Testis (tissue), 3 donors: ENCODE measurements around the gene B3GAT1. TPM values are rescaled to one million over a fixed set of nuclear protein-coding genes. Genes with fewer than 3 reads are reported as not detected.
A peak's percentile ranks its signal among the peaks of the same experiment; 100 is the strongest.

Source experiments
- DNase-seq: peaks from one replicate; pipeline ENCODE4 v3.0.0-alpha.2; 2019
- H3K27ac ChIP-seq, 2 donors: fragments of 200-600 bp; sonication (generic); one replicate each; pipeline ENCODE4 v1.5.1; 2019
- H3K27me3 ChIP-seq: fragments of 200-600 bp; sonication (generic); one replicate; pipeline ENCODE4 v1.5.1; 2019
- H3K36me3 ChIP-seq: fragments of 200-600 bp; sonication (generic); one replicate; pipeline ENCODE4 v1.5.1; 2017; ENCODE audit warnings: low read depth; ENCODE audit errors: missing control alignments
- H3K4me1 ChIP-seq: fragments of 200-600 bp; sonication (generic); one replicate; pipeline ENCODE4 v1.5.1; 2019
- H3K4me3 ChIP-seq, 2 donors: fragments of 200-600 bp; sonication (generic); one replicate each; pipeline ENCODE4 v1.5.1; 2017 to 2019
- H3K9me3 ChIP-seq: fragments of 200-600 bp; sonication (generic); one replicate; pipeline ENCODE4 v1.5.1; 2017
- POLR2A ChIP-seq: fragments of 450-650 bp; IDR thresholded peaks from one replicate; pipeline ENCODE4 v1.6.1; 2017; ENCODE audit warnings: antibody characterized with exemption, mild to moderate bottlenecking, moderate library complexity
- WGBS, 2 donors: methylation state at CpG; one replicate each; pipeline ENCODE4 v1.1.5; 2018; 5-methylcytosine and 5-hydroxymethylcytosine counted together
- intact Hi-C: fragments of 100-400 bp; cut with DNase I; formaldehyde crosslinking; loops from one replicate; pipeline ENCODE4 v1.15.1; 2023; ENCODE audit warnings: low total_unique reads
- polyA plus RNA-seq: library from polyadenylated mRNA; stranded (reverse); fragments of 350-450 nt; fragmentation: Illumina TruSeq; extraction: RNeasy Lipid Tissue Mini Kit (QIAGEN cat#74804); gene quantifications from one replicate; pipeline ENCODE4 v1.2.3, GENCODE V29; 2014; ENCODE audit warnings: low read depth, low replicate concordance; ENCODE audit not compliant: insufficient read depth
- total RNA-seq, 2 donors: library from RNA; depleted of rRNA; stranded (reverse); fragments of >200 nt; gene quantifications; one replicate each; pipeline ENCODE4 v1.2.3, GENCODE V29; 2016
- TF ChIP-seq, protein P1 (sequence below), 3 experiments: fragments of 450-650 bp in 2 of 3; fragments of 200-600 bp in 1 of 3; sonication (generic) in 1 of 3; IDR thresholded peaks; one replicate each; pipeline ENCODE4 v1.5.1; 2016 to 2019; ENCODE audit warnings: antibody characterized with exemption in 3 of 3, mild to moderate bottlenecking in 2 of 3, moderate library complexity in 1 of 3

The B3GAT1 gene
- total and polyA plus RNA-seq, 3 donors from 2014 or later = 2.7 to 4.3 (median 3.0) TPM

GRCh38 chr11:134365011-134365925 lies 46.8 kb downstream of the B3GAT1 start:
- DNase-seq = no peak
- H3K36me3 ChIP-seq = no peaks in the 10 kb centered on the region
- WGBS, 2 donors = 64 to 73% methylated on average over 13 to 22 of the region's 22 CpGs
- no peak overlapping the region for H3K4me3 ChIP-seq
- intact Hi-C loops = no loop called here
- H3K9me3 ChIP-seq = no peaks in the 10 kb centered on the region
- no peak overlapping the region for H3K27ac ChIP-seq
- H3K27me3 ChIP-seq = no peaks in the 10 kb centered on the region
- TF ChIP-seq POLR2A = no peak
- no peaks in the 10 kb centered on the region for H3K4me1 ChIP-seq

GRCh38 chr11:134364261-134364660 lies 47.8 kb downstream of the B3GAT1 start:
- intact Hi-C loops = no loop called here
- Histone ChIP-seq H3K4me3 (no peak overlapping the region), H3K9me3 (no peaks in the 10 kb centered on the region), H3K4me1 (no peaks in the 10 kb centered on the region), H3K27ac (no peak overlapping the region), H3K36me3 (no peaks in the 10 kb centered on the region), H3K27me3 (no peaks in the 10 kb centered on the region)
- DNase-seq = no peak
- TF ChIP-seq, protein P1, sequence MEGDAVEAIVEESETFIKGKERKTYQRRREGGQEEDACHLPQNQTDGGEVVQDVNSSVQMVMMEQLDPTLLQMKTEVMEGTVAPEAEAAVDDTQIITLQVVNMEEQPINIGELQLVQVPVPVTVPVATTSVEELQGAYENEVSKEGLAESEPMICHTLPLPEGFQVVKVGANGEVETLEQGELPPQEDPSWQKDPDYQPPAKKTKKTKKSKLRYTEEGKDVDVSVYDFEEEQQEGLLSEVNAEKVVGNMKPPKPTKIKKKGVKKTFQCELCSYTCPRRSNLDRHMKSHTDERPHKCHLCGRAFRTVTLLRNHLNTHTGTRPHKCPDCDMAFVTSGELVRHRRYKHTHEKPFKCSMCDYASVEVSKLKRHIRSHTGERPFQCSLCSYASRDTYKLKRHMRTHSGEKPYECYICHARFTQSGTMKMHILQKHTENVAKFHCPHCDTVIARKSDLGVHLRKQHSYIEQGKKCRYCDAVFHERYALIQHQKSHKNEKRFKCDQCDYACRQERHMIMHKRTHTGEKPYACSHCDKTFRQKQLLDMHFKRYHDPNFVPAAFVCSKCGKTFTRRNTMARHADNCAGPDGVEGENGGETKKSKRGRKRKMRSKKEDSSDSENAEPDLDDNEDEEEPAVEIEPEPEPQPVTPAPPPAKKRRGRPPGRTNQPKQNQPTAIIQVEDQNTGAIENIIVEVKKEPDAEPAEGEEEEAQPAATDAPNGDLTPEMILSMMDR (IDR thresholded peaks at IDR 0.05) = no peak
- TF ChIP-seq POLR2A = no peak
- WGBS, 2 donors = 90 to 92% methylated on average over 7 to 9 of the region's 9 CpGs

GRCh38 chr11:134363592-134363991 lies 48.5 kb downstream of the B3GAT1 start:
- 69 to 81% methylated on average over 7 of the region's 7 CpGs for WGBS, 2 donors
- DNase-seq = peak; percentile 42
- intact Hi-C loops = no loop called here

GRCh38 chr11:134363161-134363560 lies 48.9 kb downstream of the B3GAT1 start:
- Histone ChIP-seq H3K9me3 (no peaks in the 10 kb centered on the region), H3K27ac (no peak overlapping the region), H3K36me3 (no peaks in the 10 kb centered on the region), H3K4me1 (no peaks in the 10 kb centered on the region), H3K27me3 (no peaks in the 10 kb centered on the region), H3K4me3 (no peak overlapping the region)
- intact Hi-C loops = no loop called here
- DNase-seq = no peak
- 90 to 97% methylated on average over 7 to 9 of the region's 9 CpGs for WGBS, 2 donors
- no peak for TF ChIP-seq POLR2A
- TF ChIP-seq, protein P1 (IDR thresholded peaks at IDR 0.05) = no peak

More at GRCh38 chr11:134363592-134363991, 48.5 kb downstream of the B3GAT1 start:
- Histone ChIP-seq H3K4me3 (no peak overlapping the region), H3K27me3 (no peaks in the 10 kb centered on the region), H3K36me3 (no peaks in the 10 kb centered on the region), H3K4me1 (no peaks in the 10 kb centered on the region), H3K27ac (no peak overlapping the region), H3K9me3 (no peaks in the 10 kb centered on the region)
- TF ChIP-seq POLR2A = no peak
- TF ChIP-seq, protein P1 (IDR thresholded peaks at IDR 0.05) = no peak

DNA sequence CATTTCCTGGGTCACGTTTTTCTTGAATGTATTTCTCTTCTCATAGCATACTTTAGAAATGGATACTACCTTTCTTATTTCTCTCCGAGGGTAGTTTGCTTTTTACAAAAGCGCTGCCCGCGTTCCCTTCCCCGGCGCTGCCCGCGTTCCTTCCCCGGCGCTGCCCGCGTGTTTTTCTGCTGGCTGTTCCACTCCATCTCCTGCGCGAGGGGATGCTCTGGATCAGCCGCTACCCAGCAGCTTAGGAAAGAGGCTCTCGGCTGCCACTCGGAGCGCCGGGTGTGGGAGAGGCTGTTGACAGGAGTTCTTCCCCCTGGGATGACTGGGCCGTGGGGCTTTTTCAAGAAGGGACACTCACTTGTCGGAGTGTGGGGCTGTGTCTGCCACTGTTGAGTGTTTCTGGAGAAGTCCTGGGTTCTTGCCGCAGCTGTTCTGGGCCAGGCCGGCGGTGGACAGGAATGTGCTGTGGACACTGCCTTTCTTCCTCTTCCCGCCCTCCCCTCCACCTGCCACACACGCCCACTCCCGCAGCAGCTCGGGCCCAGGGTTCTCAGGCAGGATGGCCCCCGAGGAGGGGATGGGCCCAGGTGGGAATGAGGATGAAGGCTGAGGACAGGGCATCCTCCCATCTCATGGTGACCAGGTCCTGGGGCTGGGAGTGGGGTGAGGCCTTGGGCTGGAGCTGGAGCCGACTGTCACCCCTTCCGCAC lies 49.7 kb downstream of the B3GAT1 start:
- no peaks in the 10 kb centered on the region for H3K36me3 ChIP-seq
- DNase-seq = no peak

More for the DNA sequence above, 49.7 kb downstream of the B3GAT1 start:
- no peak overlapping the region for H3K27ac ChIP-seq
- 65 to 74% methylated on average over 17 to 32 of the region's 32 CpGs for WGBS, 2 donors
- no peaks in the 10 kb centered on the region for H3K9me3 ChIP-seq
- intact Hi-C loops = no loop called here
- H3K27me3 ChIP-seq = no peaks in the 10 kb centered on the region
- no peaks in the 10 kb centered on the region for H3K4me1 ChIP-seq
- TF ChIP-seq, protein P1 (IDR thresholded peaks at IDR 0.05) = no peak
- no peak for TF ChIP-seq POLR2A
- peak overlapping the region in 1 of 2 donors; percentile 26 for H3K4me3 ChIP-seq
